NCI-H2081 treated with DMSO at 0.1 percent for 48 hours (cell line): Measurements from ENCODE around the gene GRM5.

Experiments used
- DNase-seq: peaks from one replicate; lab custom pipeline; 2025; lab: John Stamatoyannopoulos, UW

GRM5 gene

DNA sequence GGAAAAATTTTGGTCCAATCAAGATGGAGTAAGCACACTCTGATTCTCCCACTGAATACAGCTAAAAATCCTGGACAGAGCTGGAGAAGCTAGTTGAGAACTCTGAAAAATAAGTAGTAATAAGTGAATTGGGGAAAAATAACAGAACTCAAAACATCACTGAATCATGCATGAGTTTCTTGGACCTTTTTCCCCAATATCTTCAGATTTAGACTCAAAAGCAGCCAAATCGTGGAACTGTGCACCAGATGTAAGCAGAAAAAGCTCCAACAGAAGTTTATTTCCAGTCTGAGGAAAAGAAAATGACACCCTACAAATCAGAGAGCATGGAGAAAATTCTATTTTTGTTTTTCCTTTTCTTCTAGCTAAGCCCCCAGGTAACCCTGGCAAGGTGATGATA, 448.6 kb downstream of the GRM5 start:
- DNase-seq = no peak

DNA sequence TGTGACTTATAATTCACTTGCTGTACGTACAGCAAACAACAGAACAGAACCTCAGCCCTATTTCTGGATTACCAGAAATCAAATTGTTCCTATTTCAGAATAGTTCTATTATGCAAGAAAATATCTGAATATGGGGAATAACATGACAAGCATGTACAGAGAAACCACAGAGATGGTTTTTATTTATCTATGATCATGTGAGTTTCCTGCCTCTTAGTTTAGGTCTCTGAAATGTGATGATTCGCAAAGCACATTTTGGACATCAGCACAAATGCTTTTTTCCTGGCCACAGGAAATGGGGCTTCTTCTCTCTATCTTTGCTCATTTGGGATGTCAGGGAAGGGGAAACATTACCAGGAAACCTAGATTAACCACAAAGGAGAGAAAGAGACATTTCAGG, 461.5 kb downstream of the GRM5 start:
- no peak for DNase-seq

DNA sequence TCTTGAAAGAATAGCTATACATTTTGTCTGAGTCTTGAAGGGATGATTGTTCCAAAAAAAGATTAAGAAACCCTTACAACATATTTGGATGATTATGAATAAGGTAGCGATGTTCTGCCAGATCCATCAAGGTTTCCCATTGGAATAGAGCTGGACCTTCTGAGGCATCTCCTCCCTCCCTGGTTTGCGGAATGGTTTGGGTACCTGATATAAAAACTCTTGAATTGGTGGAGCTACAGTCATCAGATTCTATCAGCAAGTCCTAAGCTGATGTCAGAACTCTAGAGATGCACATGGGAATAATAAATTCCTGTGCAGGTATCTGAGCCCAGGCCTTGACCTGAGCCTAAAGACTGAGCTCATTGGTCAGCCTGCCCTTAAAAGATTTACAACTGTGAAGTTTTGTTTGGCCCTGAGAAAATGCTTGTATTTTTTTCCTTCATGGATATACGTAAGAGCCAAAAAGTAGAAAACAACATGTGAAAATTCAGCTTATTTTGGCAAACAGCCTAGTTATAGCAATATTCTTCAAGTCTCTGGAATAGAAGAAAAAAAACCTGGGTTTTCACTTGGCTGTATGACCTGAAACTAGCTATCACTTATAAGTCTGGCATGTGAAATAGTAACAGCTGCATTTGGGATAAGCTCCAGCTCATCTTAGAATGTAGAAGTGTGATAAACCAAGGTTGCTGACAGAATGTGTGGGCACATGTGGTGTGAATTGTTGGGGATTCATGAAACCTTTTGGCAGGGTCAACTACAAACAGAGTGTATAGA, 462.5 kb downstream of the GRM5 start:
- DNase-seq = no peak

DNA sequence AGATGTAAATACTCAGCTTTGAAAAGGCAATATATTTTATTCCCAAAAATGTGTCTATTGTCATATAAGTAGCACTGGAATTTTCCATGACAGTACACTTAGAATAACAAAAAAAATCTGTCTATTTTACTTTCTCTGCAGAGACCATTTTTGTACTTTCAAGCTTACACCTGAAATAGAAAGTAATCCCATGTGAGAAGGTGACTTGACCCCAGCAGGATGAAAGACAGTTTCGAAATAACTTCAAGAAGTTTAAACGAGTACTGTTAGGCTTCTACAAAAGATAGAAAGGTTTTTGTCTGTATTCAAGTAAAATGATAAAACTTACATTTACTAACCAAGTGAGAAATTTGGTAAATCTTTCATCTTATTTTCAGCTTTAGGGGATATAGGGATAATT, 468.4 kb downstream of the GRM5 start:
- DNase-seq = no peak

DNA sequence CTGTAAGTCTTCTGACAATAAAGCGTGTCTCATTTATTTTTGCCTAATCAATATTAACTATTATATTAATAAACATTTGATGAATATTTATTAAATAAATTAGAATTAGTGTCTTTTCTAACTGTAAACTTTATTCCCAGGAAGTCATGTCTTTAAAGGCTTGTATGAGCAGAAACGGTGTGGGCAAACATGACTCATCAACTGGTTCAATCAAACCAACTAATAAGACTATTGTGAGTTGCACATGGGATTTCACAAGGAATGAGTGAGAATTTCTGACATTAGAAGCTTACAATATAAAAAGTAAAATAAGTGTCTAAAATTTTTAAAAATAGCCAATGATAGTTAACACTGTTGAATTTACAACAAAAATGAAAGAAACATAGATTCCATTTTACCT, 469.0 kb downstream of the GRM5 start:
- no peak for DNase-seq

DNA sequence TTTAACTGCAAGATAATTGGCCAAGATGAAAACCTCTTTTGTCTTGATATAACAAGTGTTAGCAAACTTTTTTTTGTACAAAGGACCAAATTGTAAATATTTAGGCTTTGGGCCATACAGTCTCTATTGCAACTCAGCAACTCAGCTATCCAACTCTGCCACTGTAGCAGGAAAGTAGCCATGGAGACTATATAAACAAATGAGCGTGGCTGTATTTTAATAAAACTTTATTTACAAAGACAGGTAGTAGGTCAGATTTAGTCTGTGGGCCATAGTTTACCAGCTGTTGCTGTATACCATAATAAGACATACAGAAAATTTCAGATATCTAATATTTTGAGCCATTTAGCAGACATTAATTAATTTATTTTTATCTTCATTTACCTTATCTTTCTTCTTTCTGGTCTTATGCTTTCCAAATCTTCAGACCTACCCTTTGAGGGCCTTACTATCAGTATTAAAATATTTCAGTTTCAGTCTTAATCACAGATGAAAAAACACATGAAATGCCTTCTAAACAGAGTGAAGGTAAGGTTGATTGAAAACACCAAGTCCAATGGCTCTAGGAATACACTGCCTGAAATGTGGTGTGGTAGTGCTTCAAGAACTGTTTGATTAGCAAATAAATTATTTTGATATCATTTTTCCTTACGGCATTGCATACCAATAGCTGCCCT, 471.4 kb downstream of the GRM5 start:
- DNase-seq = no peak

DNA sequence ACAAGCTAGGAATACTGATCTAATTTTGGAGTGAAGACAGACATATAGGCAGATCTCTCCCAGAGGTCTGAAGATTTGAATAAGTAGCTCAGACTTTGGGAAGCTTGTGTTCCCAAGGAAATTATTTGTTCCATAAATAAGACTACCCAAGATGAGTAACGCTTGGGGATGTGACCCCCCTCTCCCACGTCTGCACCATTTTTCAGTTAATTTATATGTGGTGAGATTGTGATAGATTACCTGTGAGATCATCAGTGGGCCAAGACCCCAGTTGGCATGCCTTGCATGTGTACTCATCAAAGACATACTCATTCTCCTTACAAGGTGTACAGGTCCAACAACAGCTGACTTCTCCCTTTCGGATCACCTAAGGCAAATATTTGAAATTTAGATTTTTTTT, 475.4 kb downstream of the GRM5 start:
- no peak for DNase-seq

DNA sequence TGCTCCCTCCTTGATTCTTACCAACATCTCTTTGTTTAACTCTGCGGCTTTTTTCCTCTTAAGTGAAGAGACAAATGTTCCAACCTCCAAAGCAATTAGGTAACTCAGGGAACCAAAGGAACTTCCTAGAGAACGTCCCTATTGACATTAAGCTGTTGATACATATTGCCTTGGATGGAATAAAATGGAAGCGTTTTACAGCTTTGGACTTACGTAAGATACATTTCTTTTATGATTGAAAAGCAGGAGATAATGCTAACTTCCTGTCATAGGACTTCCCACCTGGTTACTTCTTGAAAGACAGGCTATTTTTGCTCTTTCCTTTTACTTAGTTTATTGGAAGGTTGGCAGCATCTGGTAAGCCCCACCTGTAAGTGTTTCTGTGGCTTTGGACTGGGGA, 482.5 kb downstream of the GRM5 start:
- DNase-seq = no peak

DNA sequence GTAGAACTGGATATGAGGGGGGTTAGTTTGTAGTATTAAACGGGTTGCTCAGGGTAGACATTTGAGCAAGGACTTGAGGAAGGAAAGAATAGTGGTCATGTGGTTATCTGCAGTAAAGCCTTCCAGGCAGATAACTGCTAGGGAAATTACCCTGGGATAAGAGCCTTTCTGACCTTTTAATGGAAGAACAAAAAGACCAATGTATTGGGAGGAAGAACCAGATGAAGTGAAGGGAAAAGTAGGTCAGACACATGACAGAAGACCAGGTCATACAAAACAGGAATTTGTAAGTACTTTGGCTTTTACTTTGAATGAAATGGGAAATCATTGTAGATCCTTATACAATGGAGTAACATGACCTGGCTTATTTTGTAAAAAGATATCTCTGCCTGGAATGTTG, 486.3 kb downstream of the GRM5 start:
- no peak for DNase-seq

DNA sequence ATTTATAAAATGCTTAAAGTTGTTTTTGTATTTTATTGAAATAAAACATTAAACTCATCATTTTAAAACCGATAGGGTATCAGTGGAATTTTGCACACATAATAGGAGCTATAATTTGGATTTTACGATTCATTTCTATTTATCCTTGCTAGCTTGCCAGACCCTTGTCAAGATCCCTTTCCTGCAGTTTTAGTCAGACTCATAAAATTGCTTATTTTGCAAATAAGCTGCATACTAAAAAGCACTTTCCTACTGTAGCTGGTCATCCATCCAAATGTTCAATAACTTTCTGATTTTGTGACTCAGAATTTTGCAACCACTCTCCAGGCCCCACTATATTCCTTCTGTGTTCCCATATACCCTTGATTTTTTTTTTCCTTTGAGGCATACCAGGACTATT, 489.0 kb downstream of the GRM5 start:
- DNase-seq = no peak

DNA sequence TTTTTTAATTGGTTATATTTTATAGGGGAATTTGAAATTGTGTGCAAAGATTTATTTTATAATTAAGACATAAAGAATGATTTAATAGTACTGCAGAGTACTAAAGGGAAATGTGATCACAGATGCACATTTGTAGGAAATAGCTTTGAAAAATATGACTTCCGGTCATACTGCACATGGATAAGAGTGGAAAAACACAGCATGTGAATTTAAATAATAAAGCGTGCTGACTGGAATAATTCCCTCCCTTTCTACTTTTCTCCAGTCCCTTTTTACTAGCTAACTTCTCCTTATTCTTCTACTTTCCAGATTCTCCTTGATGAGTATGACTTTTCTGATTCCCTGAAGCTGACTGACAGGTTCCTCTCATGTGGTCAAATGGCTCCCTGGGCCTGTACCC, 489.9 kb downstream of the GRM5 start:
- no peak for DNase-seq

DNA sequence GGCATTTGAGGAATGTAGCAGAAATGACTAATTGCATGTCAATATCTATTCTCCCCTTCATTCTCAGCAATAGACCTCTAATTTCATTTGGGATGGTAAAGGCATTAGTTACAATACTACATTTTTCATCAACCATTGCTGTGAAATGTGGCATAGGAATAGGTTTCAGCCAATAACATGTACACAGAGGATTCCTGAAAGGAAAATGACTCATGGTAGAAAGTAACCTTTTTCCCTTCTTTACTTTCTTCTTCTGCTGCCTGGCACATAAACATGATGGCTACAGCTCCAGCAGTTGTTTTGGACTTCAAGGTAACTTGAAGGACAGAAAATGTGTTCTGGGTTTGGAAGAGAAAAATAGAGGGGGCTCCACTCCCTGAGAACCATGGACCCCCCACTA, 496.4 kb downstream of the GRM5 start:
- no peak for DNase-seq

DNA sequence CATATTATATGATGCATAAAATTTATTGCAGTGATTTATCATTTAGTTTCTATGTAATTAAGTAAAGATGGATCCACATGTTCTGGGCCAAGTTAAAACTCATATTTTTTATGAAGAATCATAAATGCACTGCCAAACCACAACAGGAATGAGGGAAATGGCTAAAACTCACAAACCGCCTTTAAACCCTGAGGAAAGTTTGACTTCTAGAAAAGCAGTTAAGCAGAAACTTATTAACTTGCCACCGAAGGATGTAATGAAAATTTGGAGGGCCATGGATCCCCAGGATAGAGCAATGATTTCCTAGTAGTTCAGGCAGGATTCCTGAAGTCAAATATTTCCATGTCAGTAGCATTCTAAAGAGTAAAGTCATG, 510.0 kb downstream of the GRM5 start:
- DNase-seq = no peak

DNA sequence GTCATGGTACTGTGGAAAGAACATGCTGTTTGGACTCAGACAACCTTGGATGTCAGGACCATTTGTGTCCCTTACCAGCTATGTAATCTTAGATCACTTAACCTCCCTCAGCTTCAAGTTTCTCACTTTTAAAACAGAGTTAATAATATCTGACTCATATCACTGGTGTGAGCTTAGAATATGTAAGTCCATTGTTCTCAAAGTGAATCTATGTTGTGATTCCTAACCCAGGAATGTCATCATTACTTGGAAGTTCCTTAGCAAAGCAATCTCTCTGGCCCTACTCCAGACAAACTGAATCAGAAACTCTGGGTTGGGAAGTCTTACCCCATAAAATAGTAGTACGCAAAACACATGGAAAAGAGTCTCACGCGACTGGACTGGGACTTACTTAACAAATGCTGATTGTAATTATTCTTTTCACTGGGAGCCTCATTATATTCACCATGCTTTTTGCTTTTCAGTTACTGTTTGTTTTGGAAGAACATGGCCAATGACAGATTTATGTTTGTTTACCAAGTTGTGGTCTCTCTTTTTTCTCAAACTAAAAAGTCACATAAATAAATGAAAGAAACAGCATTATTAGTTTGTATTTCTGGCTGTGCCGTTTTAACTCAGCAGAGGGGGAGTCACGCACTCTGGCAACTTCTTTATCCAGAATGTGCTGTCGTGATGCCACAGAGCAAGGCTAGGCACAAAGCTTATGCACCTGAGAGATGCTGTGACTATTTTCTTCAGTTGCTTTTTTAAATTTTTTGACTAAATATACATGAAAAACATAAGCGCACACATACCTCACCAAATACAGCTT, 510.6 kb downstream of the GRM5 start:
- DNase-seq = no peak

DNA sequence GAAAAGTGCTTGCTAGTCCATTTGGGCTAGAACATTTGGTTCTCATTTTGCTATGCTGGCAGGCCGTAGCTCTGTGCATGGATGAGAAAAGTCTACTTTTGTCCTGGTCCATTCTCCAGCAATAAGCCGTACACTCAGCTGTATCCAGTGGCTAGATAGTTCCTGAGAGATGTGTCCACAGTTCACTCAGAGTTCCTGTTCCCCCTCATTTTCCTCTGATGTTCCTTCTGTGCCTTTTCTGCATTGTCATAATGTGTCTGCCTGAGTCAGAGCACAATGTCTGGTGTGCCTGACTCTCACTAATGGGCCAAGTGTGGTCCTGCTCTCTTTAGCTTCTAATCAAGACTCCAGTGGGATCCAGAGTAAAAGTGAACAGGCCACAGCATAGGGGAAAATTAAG, 512.6 kb downstream of the GRM5 start:
- DNase-seq = no peak

DNA sequence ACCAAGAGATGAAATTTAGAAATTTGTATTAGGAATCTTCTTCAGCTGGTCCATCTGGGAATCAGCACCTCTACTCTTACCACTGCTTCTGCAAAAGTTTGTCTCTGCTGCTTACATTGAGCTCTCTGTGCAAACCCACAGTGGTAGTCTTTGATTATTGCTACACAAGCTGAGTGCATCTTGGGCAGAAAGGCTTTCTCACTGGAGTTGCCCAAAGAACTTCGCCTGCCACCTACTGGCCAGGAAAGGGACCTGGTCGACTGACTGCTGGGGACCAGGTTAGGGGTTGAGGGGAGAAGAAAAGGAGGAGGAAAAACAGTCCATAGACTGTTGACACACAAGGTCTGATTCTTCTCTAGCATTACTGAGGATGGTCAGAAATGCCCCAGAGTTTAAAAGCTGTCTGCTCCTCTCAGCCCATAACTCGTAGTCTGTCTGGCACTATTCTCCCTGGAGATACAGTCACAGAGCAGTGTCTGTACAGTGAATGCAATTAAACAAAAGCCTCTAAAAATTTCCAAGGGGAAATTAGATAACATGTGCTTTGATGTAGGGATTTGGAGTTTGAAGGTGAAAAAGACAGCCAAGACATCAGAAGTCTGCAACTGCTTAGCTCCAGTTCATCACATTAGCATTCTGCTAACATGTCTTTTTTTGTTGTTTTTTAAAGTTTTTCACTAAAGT, 513.3 kb downstream of the GRM5 start:
- no peak for DNase-seq

DNA sequence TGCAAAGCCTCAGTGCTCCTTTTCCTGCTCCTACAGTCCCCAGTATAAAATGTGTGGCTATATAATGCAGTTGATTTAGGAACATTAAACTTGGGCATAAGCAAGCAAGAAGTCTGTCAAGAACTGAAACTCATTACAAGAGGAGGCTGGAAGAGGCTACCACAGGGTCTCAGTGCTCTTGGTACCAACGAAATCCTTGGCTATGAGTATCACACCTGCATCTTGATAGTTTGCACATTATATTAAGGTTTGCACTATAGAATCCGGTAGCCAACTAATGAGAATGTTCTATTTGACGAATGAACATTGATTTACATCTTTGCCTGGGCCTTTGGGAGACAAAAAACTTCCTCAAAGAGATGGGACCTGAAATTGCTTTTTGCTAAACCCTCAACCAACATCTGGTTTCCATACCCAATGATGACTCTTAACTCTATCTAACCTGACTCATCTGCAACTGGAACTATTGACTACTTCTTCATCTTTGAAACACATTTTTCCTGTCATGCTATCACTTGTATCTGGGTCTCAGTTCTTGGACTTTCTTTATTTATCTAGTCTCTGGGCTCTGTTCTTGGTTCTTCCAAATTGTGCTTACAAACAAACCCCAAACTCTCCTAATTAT, 521.0 kb downstream of the GRM5 start:
- no peak for DNase-seq

DNA sequence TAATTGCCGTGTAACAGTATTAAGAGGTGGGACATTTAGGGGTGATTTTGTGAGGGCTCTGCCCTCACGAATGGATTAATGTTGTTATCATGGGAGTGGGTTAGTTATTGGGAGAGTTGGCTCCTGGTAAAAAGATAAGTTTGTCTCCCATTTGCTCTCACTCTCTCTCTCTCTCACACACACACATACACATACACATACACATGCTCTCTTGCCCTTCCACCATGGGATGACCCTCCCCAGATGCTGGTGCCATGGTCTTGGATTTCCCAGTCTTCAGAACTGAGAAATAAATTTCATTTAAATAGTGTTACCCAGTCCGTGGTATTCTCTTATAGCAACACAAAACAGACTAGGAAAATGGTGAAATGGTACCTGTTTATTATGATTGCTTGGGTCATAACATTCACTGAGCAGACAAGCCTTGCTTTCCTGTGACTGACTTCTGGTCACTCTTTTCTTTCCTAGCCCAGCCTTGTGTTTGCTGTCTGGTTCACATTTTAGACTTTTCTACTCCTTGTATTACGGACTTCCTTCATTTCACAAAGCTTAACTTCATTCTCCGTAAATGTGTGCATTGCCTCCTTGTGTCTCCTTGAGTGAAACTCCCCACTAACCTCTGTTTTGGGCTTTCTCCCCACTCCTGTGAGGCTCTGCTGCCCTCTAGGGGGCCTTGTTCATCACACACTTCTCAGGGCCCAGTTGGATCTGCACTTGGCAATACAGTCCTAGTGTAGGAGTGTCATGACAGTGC, 521.7 kb downstream of the GRM5 start:
- no peak for DNase-seq

DNA sequence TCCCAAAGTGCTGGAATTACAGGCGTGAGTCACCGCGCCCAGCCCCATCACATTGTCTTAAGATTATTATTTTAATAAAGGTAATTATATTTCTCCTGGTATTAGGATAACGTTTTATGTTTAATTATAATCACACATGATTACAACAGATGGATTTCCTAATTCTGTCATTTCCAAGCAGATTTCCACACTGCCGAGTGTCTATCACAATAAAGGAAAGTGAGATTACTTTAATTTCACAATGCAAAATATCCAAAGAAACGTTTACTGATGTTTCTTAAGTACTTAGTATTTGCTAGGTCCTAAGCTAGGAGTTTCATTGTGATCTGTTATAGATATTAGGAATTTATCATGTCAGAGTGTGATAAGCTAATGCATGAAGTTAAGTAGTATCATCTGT, 524.8 kb downstream of the GRM5 start:
- DNase-seq = no peak

DNA sequence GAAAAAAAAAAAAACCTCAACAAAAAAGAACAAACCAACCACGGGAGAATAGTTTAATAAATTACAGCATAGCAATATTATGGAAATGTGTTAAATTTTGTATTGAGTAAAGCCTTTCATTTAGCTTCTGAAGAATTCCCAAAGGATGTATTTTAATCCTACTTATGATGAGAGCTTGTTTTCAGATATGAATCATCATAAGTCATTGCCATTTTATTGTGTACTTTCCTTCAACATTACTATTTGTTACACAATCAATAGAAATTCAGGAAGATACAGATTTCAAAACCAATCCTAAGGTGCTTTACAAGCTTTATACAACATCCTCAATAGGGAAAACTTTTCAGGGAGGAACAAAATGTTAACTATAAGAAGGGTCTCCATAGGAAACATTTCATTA, 527.7 kb downstream of the GRM5 start:
- no peak for DNase-seq

DNA sequence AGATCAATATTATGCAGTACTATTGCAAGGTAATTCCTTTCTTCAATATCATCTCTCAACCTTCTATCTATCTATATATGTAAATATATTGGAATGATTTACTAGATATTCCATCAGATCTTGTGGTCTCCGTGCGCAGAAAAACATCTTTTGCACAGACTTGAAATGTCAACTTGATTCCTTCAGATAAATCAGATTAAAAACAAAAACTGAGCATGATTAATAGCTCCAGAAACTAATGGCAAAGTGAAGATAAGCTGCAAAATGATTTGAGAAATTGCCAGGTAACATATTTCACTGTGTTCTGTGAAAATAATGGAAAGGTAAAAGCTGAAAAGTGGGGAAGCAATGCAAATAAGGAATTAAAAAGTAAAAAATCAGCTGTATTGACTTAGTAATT, 528.2 kb downstream of the GRM5 start:
- no peak for DNase-seq
